Renal cortex interstitium (tissue), 11 donors: ENCODE results near the gene ZNF689. TPM values are rescaled to one million over a fixed set of nuclear protein-coding genes. Genes with fewer than 3 reads are reported as not detected.
"Not testable (repeated sequence)": the region's sequence is repeated elsewhere in the genome, so short reads cannot be mapped to it uniquely, and the experiment has no call there.

Experiments
- DNase-seq, 11 donors: peaks; one replicate each; pipeline ENCODE4 v3.0.0-alpha.2; 2013; ENCODE audit warnings: low read depth in 9 of 11, low spot score in 4 of 11; ENCODE audit errors: extremely low read depth in 1 of 11
- polyA plus RNA-seq, 3 donors: library from polyadenylated mRNA; unstranded; fragments of 120-200 nt; gene quantifications; one replicate each; pipeline ENCODE4 v1.2.1, GENCODE V29; 2013; ENCODE audit not compliant: insufficient read length in 3 of 3

The ZNF689 gene
- polyA plus RNA-seq, 3 donors: 12.8 to 16.0 (median 14.7) TPM

DNA sequence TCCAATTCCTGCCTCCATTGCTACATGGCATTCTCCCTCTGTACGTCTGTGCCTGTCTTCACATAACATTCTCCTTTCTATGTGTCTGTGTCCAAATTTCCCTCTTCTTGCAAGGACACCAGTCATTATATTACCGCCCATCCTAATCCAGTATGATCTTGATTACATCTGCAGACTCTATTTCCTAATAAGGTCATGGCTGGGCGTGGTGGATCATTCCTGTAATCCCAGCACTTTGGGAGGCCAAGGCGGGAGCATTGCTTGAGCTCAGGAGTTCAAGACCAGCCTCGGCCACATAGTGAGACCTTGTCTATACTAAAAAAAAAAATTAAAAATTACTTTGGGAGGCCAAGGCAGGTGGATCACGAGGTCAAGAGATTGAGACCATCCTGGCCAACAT, 35.5 kb upstream of the ZNF689 start:
- no peak for DNase-seq

DNA sequence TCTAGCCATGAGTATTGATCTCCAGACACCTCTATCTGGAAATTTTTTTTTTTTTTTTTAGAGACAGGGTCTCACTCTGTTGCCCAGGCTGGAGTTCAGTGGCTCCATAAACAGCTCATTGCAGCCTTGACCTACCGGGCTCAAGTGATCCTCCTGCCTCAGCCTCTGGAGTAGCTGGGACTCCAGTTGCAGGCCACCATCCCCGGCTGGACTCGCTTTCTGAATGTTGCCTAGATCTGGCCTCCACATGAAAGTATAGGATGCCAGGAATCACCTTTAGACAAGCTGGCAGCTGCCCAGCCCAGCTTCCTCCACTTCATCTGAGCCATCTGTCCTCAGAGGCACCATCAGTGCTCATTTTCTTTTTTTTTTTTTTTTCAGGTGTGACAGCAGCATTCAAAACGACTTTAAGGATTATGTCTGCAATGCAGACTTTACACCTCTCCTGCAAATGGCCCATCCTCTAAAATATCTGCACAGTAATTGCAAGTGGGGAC, 34.2 kb upstream of the ZNF689 start:
- DNase-seq: no peak

DNA sequence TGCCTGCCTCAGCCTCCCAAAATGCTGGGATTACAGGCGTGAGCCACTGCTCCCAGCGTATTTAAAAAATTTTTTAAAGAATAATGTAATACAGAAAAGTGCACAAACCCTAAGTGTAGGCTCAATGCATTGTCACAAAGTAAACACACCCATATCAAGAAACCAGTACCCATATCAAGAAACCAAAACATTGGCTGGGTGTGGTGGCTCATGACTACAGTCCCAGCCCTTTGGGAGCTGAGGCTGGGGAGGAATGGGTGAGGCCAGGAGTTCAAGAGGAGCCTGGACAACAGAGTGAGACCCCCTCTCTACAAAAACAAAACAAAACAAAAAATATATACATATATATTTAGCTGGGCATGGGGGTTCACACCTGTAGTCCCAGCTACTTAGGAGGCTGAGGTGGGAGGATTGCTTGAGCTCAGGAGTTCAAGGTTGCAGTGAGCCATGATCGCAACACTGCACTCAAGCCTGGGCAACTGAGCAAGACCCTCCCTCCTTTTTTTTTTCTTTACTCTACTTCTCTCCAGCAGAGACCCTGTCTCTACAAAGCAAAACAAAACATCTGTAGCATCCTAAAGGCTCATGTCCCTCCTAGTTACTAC, 31.3 kb upstream of the ZNF689 start:
- DNase-seq: no peak

- DNase-seq: no peak
Observed at GRCh38 chr16:30637944-30638343, 27.8 kb upstream of the ZNF689 start.

DNA sequence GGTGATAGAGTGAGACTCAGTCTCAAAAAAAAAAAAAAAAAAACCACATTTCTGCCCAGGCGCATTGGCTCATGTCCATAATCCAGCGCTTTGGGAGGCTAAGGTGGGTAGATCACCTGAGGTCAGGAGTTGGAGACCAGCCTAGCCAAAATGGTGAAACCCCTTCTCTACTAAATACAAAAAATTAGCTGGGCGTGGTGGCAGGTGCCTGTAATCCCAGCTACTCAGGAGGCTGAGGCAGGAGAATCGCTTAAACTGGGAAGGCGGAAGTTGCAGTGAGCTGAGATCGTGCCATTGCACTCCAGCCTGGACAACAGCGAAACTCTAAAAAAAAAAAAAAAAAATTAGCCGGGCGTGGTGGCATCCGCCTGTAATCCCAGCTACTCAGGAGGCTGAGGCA, 26.9 kb upstream of the ZNF689 start:
- not testable (repeated sequence) for DNase-seq

DNA sequence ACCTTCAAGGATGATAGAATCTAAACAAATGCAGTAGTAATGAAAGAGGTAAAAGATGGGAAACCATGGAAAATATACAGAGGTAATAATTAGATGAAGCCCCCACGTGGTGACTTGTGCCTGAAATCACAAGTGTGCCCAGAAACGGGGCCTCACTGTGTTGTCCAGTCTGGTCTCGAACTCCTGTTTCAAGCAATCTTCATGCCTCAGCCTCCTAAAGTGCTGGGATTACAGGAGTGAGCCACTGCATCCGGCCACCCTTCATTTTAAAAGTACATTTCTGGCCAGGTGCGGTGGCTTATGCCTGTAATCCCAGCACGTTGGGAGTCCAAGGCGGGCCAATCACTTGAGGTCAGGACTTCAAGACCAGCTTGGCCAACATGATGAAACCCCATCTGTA, 26.4 kb upstream of the ZNF689 start:
- no peak for DNase-seq

DNA sequence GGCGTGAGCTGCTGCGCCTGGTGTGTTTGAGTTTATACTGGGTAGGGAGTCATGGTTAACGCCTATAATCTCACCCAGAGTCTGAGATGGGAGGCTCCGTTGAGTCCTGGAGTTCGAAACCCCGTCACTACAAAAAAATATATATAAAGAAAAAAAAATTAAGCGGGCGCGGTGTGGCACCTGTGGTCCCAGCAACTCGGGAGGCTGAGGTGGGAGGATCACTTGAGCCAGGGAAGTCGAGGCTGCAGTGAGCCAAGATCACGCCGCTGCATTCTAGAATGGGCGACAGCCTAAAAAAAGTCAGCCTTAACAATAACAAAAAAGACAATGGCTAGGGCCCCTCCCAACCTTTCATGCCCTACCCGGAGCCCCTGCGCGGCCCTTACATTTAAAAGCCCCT, 23.3 kb upstream of the ZNF689 start:
- DNase-seq: no peak

- not testable (repeated sequence) for DNase-seq
Observed at GRCh38 chr16:30632454-30632853, 22.3 kb upstream of the ZNF689 start.

- peak in 10 of 11 donors; percentile 77 to 89 (median 84) for DNase-seq
Observed at GRCh38 chr16:30628628-30629540, 18.7 kb upstream of the ZNF689 start.

DNA sequence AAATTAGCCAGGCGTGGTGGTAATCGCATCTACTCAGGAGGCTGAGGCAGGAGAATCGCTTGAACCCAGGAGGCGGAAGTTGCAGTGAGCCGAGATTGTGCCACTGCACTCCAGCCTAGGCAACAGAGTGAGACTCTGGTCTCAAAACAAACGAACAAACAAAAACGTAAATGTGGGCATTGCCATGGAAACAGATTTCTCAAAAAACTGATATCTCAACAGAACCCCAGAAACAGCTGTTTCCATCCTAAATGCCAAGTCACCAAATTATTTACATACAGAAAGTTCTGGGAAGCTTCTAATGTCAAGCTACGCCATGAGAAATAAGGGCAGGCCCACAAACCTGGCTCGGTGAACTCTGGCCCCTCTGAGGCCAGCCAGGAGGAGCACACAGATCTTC, 16.0 kb upstream of the ZNF689 start:
- DNase-seq: no peak

DNA sequence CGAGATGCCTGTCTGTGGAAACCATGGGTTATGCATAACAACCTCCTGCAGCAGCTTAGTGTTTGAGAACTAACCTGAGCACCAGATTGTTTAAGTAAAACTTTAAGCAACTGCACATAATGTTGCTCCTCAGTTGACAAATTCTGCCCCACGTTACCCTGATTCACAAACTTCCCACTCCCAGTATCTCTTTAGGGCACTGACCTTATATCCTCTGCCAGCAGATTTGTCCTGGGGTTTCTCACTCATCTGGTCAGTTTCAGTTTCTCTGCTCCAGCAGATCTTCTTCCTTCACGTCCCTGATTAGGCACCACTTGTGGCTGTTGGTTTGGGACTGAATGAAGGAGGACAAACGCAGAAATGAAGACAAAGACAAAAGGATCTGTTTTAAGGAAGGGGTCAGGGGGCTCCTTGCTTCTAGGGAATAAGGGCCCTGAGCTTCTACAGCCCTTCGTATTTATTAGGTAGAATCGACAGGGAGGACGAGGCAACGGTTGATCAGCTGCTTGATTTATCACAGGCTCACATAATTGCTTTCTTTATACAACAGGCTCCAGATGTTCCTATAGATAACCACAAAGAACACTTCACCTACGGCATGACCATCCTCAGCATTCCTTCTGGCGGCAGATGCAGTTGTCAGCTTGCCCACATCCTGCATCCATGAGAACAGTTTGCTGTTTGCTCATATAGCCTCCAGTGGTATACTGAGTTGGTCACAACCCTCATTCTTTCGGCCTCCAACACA, 13.5 kb upstream of the ZNF689 start:
- no peak for DNase-seq

DNA sequence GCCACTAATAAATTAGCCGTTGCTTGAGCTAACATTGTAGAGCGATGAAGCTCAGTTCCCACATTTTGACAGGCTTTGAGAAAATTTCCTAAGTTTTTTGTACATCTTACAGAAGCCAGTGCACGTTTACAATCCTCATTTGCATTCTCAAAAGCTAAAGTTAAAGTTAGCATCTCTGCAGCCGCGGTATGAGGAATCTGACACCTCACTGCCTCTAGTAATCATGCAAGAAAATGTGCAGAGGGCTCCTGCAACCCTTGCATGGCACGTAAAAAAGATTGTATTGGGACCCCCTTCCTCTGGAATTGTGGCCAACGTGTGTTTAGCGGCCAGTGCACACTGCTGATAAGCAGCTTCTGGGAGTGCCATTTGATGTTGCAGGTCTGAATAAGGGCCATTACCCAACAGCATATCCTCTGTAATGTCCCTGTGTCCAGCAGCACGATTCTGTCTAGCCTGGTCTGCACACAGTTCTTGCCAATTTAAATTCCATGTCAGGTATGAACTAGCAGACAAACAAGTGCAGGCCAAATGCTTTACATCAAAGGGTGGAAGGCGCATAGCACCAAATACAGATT, 12.4 kb upstream of the ZNF689 start:
- DNase-seq: no peak

GRCh38 chr16:30621765-30622164, 11.6 kb upstream of the ZNF689 start:
- no peak for DNase-seq

- no peak for DNase-seq
Observed at GRCh38 chr16:30620169-30620568, 10.0 kb upstream of the ZNF689 start.

DNA sequence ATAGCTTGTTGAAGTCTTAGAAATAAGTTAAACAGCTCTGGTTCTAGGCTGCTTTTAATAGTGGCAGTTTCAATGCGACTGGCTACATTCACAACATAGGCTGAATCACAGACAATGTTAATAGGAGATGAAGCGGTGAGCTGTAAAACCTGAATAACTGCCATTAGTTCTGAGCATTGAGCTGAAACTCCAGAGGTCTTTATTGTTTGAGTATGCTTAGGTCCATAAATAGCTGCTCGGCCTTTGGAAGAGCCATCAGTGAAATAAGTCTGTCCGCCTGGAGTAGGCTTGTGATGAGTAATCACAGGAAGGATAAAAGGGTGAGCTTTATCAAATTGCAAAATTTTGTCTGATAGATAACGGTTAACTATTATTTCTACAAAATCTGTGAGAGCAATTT, 9.4 kb upstream of the ZNF689 start:
- no peak for DNase-seq

DNA sequence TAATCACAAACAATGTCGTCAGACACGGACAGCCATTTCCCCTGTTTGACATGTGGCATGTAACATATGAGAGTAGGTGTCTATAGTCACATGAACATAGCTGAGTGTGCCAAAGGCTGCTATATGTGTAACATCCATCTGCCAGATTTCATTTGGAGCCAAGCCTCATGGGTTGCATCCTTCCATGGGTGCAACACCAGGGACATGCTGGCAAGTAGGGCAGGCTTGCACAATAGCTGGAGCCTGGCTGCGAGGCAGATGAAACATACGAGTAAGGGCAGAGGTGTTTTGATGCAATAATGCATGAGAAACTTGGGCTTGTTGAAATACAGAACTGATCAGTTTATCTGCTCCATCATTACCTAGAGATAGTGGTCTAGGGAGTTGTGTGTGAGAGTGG, 9.0 kb upstream of the ZNF689 start:
- DNase-seq: no peak

DNA sequence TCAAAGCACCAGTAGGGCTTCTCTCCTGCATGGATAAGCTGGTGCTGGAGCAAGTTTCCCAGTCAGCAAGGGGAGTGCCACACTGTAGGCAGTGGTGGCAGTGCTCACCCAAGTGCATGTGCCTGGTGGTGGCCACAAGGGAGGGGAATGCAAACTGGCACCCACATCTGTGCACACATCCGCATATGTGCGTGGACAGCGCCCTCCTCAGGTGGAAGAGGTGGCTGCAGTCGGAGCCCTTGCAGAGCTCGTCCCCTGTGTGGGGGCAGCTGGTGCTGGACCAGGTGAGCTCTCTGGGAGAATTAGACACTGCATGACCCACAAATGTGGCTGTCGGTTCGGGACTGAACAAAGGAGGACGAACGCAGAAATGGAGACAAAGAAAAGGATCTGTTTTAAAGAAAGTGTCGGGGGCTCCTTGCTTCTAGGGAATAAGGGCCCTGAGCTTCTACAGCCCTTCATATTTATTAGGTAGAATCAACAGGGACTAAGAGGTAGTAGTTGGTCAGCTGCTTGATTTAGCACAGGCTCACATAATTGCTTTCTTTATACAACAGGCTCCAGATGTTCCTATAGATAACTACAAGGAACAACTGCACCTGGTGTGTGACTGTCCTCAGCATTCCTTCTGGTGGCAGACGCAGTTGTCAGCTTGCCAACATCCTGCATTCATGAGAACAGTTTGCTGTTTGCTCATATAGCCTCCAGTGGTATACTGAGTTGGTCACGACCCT, 5.3 kb upstream of the ZNF689 start:
- no peak for DNase-seq

- DNase-seq: no peak
Observed at GRCh38 chr16:30609002-30609925, 925 bp downstream of the ZNF689 start.
